Fibroblast of skin of left biceps (primary cell): ENCODE measurements around the gene OLIG2.

Source experiments
- DNase-seq, 2 experiments: peaks; one replicate each; pipeline ENCODE4 v3.0.0-alpha.2; 2013; ENCODE audit warnings: low read depth in 2 of 2

OLIG2 gene

GRCh38 chr21:33064623-33065390 is 39.1 kb downstream of the OLIG2 start:
- no peak for DNase-seq

GRCh38 chr21:33067043-33067442 is 41.3 kb downstream of the OLIG2 start:
- no peak for DNase-seq

GRCh38 chr21:33067457-33067856 is 41.7 kb downstream of the OLIG2 start:
- DNase-seq = no peak

- DNase-seq = no peak
Measured at GRCh38 chr21:33069243-33069642, 43.5 kb downstream of the OLIG2 start.

- DNase-seq = no peak
Measured at GRCh38 chr21:33069645-33069993, 43.9 kb downstream of the OLIG2 start.

- no peak for DNase-seq
Measured at GRCh38 chr21:33069994-33070743, 44.4 kb downstream of the OLIG2 start, which contains the start of gene OLIG1. Gene OLIG1 (plus strand): TSS chr21:33070141. CDS start chr21:33070247, 106 bp downstream.

- DNase-seq = no peak
Measured at GRCh38 chr21:33070744-33070997, 44.9 kb downstream of the OLIG2 start.

- no peak for DNase-seq
Measured at GRCh38 chr21:33070998-33071769, 45.4 kb downstream of the OLIG2 start.

GRCh38 chr21:33071770-33072306 is 46.1 kb downstream of the OLIG2 start:
- no peak for DNase-seq

GRCh38 chr21:33073636-33074035 is 47.9 kb downstream of the OLIG2 start:
- no peak for DNase-seq

- DNase-seq = no peak
Measured at GRCh38 chr21:33075128-33075527, 49.4 kb downstream of the OLIG2 start.

GRCh38 chr21:33075596-33076195 is 50.0 kb downstream of the OLIG2 start:
- DNase-seq = no peak

GRCh38 chr21:33076600-33077329 is 51.0 kb downstream of the OLIG2 start:
- no peak for DNase-seq
